SK-N-SH (cell line): ENCODE measurements around the gene RYR3.

Source experiments
- ELF1 ChIP-seq: IDR thresholded peaks from 2 replicates; pipeline ENCODE4 v1.4.0; 2012
- EP300 ChIP-seq, 2 experiments: IDR thresholded peaks; 2 replicates each; pipeline versions ENCODE4 v1.4.0 to v1.6.1; 2012; ENCODE audit warnings: borderline replicate concordance in 1 of 2, low read depth in 1 of 2, low read length in 1 of 2
- POLR2AphosphoS5 ChIP-seq: IDR thresholded peaks from 2 replicates; pipeline ENCODE4 v1.6.1; 2012; ENCODE audit warnings: low read depth, low read length

- TF ChIP-seq EP300 (IDR thresholded peaks at IDR 0.05; ENCODE audit: borderline replicate concordance in 1 of 2, low read depth in 1 of 2, low read length in 1 of 2) (no peak), POLR2AphosphoS5 (no peak), ELF1 (no peak)
Observed at GRCh38 chr15:33913459-33913858, 602.7 kb downstream of the RYR3 start.
